Spleen (tissue), 7 donors: ENCODE data around the gene TMEM186.

Experiments used
- POLR2A ChIP-seq, 3 donors: fragments of 450-650 bp; IDR thresholded peaks; one replicate each; pipeline ENCODE4 v1.5.1; 2017; ENCODE audit warnings: antibody characterized with exemption in 3 of 3, mild to moderate bottlenecking in 1 of 3
- POLR2AphosphoS5 ChIP-seq, 3 donors: sonication (generic); formaldehyde crosslinking; IDR thresholded peaks; one replicate each; pipeline ENCODE4 v1.5.1; 2017; ENCODE audit warnings: antibody characterized with exemption in 3 of 3
- TF ChIP-seq, protein P1 (sequence below), 11 experiments: fragments of 200-600 bp in 7 of 11; fragments of 450-650 bp in 4 of 11; sonication (generic) in 4 of 11; IDR thresholded peaks in 8 of 11; conservative IDR thresholded peaks in 3 of 11; 1 replicate in 7 of 11; 2 replicates in 4 of 11; pipeline versions ENCODE4 v1.4.0 to v1.8.0; 2016 to 2021; ENCODE audit warnings: antibody characterized with exemption in 11 of 11, inconsistent platforms in 4 of 11, mild to moderate bottlenecking in 1 of 11
- donor health status: DM: no; HTN: no; CAD: no; lungs with moderate emphysema.
- donor health status: DM: no; HTN: no; CAD: no.
- donor health status: DM: no; HTN: no; CAD: no.

DNA sequence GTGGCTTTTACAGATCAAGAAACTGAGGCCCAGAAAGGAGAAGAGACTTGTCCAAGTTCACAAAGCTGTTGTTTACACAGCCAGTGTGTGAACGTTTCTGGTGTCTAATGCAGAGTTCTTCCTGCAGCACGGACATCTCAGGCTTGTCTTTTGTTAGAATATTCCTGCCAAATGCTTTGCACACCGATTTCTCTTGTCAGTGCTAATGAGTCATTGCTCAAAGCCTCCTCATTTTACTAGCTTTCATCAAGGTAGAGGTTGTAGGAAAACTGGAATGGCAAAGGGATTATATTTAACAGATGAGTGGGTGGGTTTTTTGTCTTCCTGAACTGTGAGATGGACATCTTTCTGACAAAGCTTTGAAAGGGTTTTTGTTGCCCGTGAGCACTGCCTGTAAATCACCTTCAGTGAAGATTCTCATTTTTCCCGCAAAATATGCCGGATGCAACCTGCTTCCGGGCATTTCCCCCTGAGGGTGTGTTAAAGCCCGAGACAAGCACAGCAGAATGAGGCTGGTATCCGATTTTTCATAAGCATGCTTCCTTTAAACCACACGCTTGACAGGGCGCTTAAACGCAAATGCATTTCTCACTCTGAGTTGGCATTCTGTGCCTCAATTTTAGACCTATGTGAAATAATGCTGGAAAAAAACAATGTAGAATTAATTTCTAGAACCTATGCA lies 14.9 kb upstream of the TMEM186 start:
- TF ChIP-seq, protein P1, sequence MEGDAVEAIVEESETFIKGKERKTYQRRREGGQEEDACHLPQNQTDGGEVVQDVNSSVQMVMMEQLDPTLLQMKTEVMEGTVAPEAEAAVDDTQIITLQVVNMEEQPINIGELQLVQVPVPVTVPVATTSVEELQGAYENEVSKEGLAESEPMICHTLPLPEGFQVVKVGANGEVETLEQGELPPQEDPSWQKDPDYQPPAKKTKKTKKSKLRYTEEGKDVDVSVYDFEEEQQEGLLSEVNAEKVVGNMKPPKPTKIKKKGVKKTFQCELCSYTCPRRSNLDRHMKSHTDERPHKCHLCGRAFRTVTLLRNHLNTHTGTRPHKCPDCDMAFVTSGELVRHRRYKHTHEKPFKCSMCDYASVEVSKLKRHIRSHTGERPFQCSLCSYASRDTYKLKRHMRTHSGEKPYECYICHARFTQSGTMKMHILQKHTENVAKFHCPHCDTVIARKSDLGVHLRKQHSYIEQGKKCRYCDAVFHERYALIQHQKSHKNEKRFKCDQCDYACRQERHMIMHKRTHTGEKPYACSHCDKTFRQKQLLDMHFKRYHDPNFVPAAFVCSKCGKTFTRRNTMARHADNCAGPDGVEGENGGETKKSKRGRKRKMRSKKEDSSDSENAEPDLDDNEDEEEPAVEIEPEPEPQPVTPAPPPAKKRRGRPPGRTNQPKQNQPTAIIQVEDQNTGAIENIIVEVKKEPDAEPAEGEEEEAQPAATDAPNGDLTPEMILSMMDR (IDR thresholded peaks at IDR 0.05 in 8 of 11, conservative IDR thresholded peaks at IDR 0.05 in 3 of 11) = no peak
- TF ChIP-seq POLR2A (IDR thresholded peaks at IDR 0.05) (no peak), POLR2AphosphoS5 (IDR thresholded peaks at IDR 0.05) (no peak)
